ENCODE measurements around the gene IST1. TPM values are rescaled to one million over a fixed set of nuclear protein-coding genes. Genes with fewer than 3 reads are reported as not detected.
"Not testable (repeated sequence)": the region's sequence is repeated elsewhere in the genome, so short reads cannot be mapped to it uniquely, and the experiment has no call there.

IST1 gene
- total RNA-seq, 1 experiment from 2014 or later = 95.1 TPM

GRCh38 chr16:71902656-71903365, 7.5 kb downstream of the IST1 start:
- Histone ChIP-seq H3K27me3 (no peaks in the 10 kb centered on the region), H3K9me3 (no peaks in the 10 kb centered on the region), H3K36me3 (peaks cover 2% of the 10 kb centered on the region), H3K4me3 (no peak overlapping the region)
- DNase-seq = no peak

DNA sequence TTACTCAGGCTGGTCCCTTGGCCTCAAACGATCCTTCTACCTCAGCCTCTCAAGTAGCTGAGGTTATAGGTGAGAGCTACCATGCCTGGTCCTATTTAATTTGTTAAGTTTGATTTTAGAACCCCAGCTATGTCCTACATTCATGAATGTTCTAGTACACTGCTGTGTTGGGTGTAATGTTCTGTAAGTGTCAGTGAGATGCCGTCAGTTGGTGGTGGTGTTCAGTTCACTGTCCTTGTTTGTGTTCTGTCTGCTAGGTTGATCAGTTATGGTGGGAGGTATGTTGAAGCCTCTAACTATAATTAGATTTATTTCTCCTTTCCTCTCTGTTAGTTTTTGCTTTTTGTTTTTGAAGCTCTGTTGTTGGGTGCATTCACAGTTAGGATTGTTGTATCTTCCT, 8.3 kb downstream of the IST1 start:
- H3K27me3 ChIP-seq = no peaks in the 10 kb centered on the region
- H3K36me3 ChIP-seq = no peaks in the 10 kb centered on the region
- H3K9me3 ChIP-seq = no peaks in the 10 kb centered on the region
- DNase-seq = no peak
- H3K4me3 ChIP-seq = no peak overlapping the region

- Histone ChIP-seq H3K9me3 (no peaks in the 10 kb centered on the region), H3K36me3 (no peaks in the 10 kb centered on the region), H3K4me3 (no peak overlapping the region), H3K27me3 (no peaks in the 10 kb centered on the region)
- no peak for DNase-seq
Measured at GRCh38 chr16:71904239-71904638, 8.9 kb downstream of the IST1 start.

DNA sequence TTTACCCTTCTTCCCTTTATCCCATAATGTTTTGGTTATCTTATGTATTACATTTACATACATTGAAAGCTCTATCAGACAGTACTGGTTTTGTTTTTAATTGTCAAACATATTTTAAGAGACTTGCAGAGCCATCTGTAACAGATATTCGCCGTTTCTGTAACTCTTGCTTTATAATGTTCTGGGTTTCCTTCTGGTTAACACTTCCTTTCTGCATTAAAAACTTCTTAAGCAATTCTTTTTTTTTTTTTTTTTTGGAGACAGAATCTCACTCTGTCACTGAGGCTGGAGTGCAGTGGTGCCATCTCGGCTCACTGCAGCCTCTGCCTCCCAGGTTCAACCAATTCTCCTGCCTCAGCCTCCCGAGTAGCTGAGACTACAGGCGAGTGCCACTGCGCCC, 10.4 kb downstream of the IST1 start:
- not testable (repeated sequence) for H3K4me3 ChIP-seq, H3K27me3 ChIP-seq, H3K9me3 ChIP-seq, DNase-seq, H3K36me3 ChIP-seq

- H3K9me3 ChIP-seq = no peaks in the 10 kb centered on the region
- H3K4me3 ChIP-seq = no peak overlapping the region
- peaks cover 24% of the 10 kb centered on the region for H3K36me3 ChIP-seq
- no peaks in the 10 kb centered on the region for H3K27me3 ChIP-seq
- DNase-seq = no peak
Measured at GRCh38 chr16:71911121-71911520, 15.8 kb downstream of the IST1 start.

GRCh38 chr16:71912534-71913275, 17.4 kb downstream of the IST1 start:
- Histone ChIP-seq H3K9me3 (no peaks in the 10 kb centered on the region), H3K36me3 (peaks cover 40% of the 10 kb centered on the region), H3K27me3 (no peaks in the 10 kb centered on the region), H3K4me3 (no peak overlapping the region)
- DNase-seq = no peak

GRCh38 chr16:71914802-71915201, 19.5 kb downstream of the IST1 start:
- Histone ChIP-seq H3K36me3 (peaks cover 54% of the 10 kb centered on the region), H3K9me3 (no peaks in the 10 kb centered on the region), H3K27me3 (no peaks in the 10 kb centered on the region), H3K4me3 (no peak overlapping the region)
- DNase-seq = no peak

DNA sequence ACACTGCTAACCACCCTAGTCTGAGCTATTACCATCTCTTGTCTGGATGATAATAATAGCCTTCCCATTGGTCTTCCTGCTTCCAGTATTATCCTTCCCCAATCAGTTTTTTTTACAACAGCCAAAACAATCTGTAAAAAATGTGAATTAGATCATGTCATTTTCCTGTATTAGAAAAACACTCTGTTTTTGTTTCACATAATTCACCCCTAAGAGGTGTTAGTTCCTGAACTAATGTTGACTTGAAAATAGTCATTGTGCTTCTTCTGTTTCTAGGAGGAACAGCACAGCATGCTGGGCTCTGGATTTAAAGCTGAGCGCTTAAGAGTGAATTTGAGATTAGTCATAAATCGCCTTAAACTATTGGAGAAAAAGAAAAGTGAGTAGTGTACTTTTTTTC, 20.0 kb downstream of the IST1 start:
- H3K9me3 ChIP-seq = no peaks in the 10 kb centered on the region
- peaks cover 58% of the 10 kb centered on the region for H3K36me3 ChIP-seq
- H3K27me3 ChIP-seq = no peaks in the 10 kb centered on the region
- no peak overlapping the region for H3K4me3 ChIP-seq
- no peak for DNase-seq

- H3K9me3 ChIP-seq = no peaks in the 10 kb centered on the region
- DNase-seq = no peak
- H3K36me3 ChIP-seq = peaks cover 69% of the 10 kb centered on the region
- no peaks in the 10 kb centered on the region for H3K27me3 ChIP-seq
- no peak overlapping the region for H3K4me3 ChIP-seq
Measured at GRCh38 chr16:71916397-71916920, 21.1 kb downstream of the IST1 start.

GRCh38 chr16:71917900-71918299, 22.6 kb downstream of the IST1 start:
- no peaks in the 10 kb centered on the region for H3K27me3 ChIP-seq
- no peak overlapping the region for H3K4me3 ChIP-seq
- peaks cover 77% of the 10 kb centered on the region for H3K36me3 ChIP-seq
- peak; percentile 59 for DNase-seq
- H3K9me3 ChIP-seq = no peaks in the 10 kb centered on the region

GRCh38 chr16:71919035-71919434, 23.7 kb downstream of the IST1 start:
- Histone ChIP-seq H3K4me3 (no peak overlapping the region), H3K9me3 (no peaks in the 10 kb centered on the region), H3K36me3 (peaks cover 83% of the 10 kb centered on the region), H3K27me3 (no peaks in the 10 kb centered on the region)
- no peak for DNase-seq

DNA sequence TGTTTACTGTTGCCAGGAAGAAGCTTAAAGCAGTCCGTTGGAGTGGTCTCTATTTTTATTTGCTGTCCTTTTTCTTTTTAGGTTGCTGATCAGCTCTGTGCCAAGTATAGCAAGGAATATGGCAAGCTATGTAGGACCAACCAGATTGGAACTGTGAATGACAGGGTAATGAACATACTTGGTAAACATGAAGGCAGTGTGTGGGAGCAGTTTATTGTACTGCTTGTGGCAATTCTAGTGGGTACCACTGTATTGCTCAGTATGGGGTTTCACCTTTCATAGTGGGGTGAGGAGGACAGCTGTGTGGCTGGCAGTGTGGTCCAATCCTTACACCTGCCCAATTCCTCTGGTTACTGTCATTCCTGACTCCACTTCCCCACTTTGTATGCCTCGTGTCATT, 25.3 kb downstream of the IST1 start:
- Histone ChIP-seq H3K27me3 (no peaks in the 10 kb centered on the region), H3K4me3 (no peak overlapping the region), H3K9me3 (no peaks in the 10 kb centered on the region), H3K36me3 (peaks cover 77% of the 10 kb centered on the region)
- no peak for DNase-seq

- Histone ChIP-seq H3K36me3 (peaks cover 59% of the 10 kb centered on the region), H3K4me3 (no peak overlapping the region)
- peak; percentile 72 for DNase-seq
Measured at GRCh38 chr16:71923941-71924690, 28.8 kb downstream of the IST1 start.

DNA sequence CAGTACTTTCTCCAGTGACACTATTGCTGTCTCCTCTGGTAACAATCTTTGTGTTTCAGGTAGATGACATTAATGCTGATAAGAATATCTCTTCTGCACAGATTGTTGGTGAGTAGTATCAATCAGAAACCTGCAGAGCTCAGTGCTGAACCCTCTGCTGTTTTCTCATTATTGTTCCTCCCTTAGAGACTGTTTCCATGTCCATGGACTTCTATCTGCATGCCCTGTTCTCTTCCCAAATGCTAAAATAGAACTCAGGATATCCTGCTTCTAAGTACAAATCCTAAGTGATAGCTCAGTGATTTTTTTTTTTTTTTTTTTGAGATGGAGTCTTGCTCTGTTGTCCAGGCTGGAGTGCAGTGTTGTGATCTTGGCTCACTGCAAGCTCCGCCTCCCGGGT, 29.4 kb downstream of the IST1 start:
- Histone ChIP-seq H3K4me3 (no peak overlapping the region), H3K27me3 (no peaks in the 10 kb centered on the region), H3K36me3 (peaks cover 54% of the 10 kb centered on the region), H3K9me3 (no peaks in the 10 kb centered on the region)
- DNase-seq = no peak

More at GRCh38 chr16:71923941-71924690, 28.8 kb downstream of the IST1 start:
- Histone ChIP-seq H3K27me3 (no peaks in the 10 kb centered on the region), H3K9me3 (no peaks in the 10 kb centered on the region)

GRCh38 chr16:71927383-71927782, 32.1 kb downstream of the IST1 start:
- peaks cover 39% of the 10 kb centered on the region for H3K36me3 ChIP-seq
- peak; percentile 77 for DNase-seq

GRCh38 chr16:71927787-71928186, 32.5 kb downstream of the IST1 start:
- no peaks in the 10 kb centered on the region for H3K27me3 ChIP-seq
- peaks cover 35% of the 10 kb centered on the region for H3K36me3 ChIP-seq
- no peak overlapping the region for H3K4me3 ChIP-seq
- DNase-seq = no peak
- H3K9me3 ChIP-seq = no peaks in the 10 kb centered on the region

More at GRCh38 chr16:71927383-71927782, 32.1 kb downstream of the IST1 start:
- Histone ChIP-seq H3K9me3 (no peaks in the 10 kb centered on the region), H3K4me3 (no peak overlapping the region), H3K27me3 (no peaks in the 10 kb centered on the region)

DNA sequence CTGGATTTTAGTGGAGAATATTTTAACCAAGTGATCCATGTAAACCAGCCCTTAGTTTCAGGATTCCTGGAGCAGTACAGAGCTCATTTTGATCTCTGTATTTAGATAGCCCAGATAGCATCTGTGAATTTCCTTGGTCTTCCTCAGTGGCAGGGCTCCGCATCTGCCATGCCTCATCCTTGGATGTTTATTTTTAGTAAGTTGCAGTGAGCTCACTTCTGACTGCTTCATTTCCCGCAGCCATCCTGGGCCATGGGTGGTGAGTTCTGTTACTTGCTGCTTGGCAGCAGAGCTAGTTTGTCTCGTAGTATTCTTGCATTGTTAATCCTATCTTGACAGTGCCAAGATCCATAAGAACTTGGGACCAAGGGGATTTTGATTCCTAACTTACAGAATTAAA, 33.7 kb downstream of the IST1 start:
- Histone ChIP-seq H3K4me3 (no peak overlapping the region), H3K27me3 (no peaks in the 10 kb centered on the region), H3K9me3 (no peaks in the 10 kb centered on the region), H3K36me3 (peaks cover 25% of the 10 kb centered on the region)
- DNase-seq = peak; percentile 47
